Effector memory CD8-positive, alpha-beta T cell (primary cell): ENCODE data around the gene CXCL13.

Source experiments
- ATAC-seq: fragments of 150-1000 bp; cut with Tn5 transposase; replicated peaks from 2 replicates; pipeline ENCODE4 v1.10.0; 2021; ENCODE audit warnings: mild to moderate bottlenecking, moderate library complexity
- DNase-seq, 3 experiments: peaks; one replicate each; pipeline ENCODE4 v3.0.0; 2021
- H3K27ac Mint-ChIP-seq, 2 donors: one replicate each; pipeline ENCODE4 v1.8.0; 2022; ENCODE audit warnings: mild to moderate bottlenecking in 2 of 2, mixed read lengths in 2 of 2, moderate library complexity in 2 of 2
- H3K27me3 Mint-ChIP-seq, 2 donors: one replicate each; pipeline ENCODE4 v1.8.0; 2022; ENCODE audit warnings: mixed read lengths in 2 of 2
- H3K36me3 Mint-ChIP-seq: one replicate; pipeline ENCODE4 v1.8.0; 2022; ENCODE audit warnings: mild to moderate bottlenecking, moderate library complexity, mixed read lengths; ENCODE audit not compliant: insufficient read depth
- H3K4me1 Mint-ChIP-seq, 2 donors: one replicate each; pipeline ENCODE4 v1.8.0; 2022; ENCODE audit warnings: low read depth in 2 of 2, mixed read lengths in 2 of 2
- H3K4me3 Mint-ChIP-seq, 2 donors: one replicate each; pipeline ENCODE4 v1.8.0; 2022; ENCODE audit warnings: mild to moderate bottlenecking in 2 of 2, mixed read lengths in 2 of 2, moderate library complexity in 2 of 2
- H3K9me3 Mint-ChIP-seq, 2 donors: one replicate each; pipeline ENCODE4 v1.8.0; 2022; ENCODE audit warnings: mixed read lengths in 2 of 2

The CXCL13 gene

DNA sequence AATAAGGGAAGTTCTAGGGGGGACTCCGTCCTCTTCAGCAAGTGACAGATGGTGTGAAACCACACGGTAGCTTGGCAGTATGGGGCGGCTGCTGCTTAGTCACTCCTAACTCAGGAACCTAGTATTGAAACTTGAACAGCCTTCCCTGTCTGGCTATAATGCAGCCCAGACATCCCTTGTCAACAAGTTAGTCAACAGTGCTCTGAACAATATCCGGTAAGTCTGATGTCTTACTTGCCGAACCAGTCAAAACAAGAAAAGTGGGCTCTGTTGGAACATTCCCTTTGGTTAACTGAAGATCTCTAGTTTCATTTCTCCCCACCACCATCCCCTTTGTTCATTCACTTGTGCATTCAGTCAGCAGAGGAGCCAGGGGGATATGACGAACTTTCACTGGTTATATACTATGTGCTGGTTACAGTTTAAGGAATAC, 18.7 kb upstream of the CXCL13 start:
- peak; percentile 93 for ATAC-seq
- peaks cover 11 to 15% of the 10 kb centered on the region in 2 donors for H3K4me1 Mint-ChIP-seq
- peak; percentile 29 to 56 (median 39) for DNase-seq
- peak overlapping the region; percentile 76 to 99 for H3K27ac Mint-ChIP-seq
- H3K4me3 Mint-ChIP-seq = peak overlapping the region; percentile 17 to 67
- no peaks in the 10 kb centered on the region for H3K36me3 Mint-ChIP-seq
- peaks cover 7 to 19% of the 10 kb centered on the region in 2 donors for H3K27me3 Mint-ChIP-seq
- no peaks in the 10 kb centered on the region for H3K9me3 Mint-ChIP-seq

DNA sequence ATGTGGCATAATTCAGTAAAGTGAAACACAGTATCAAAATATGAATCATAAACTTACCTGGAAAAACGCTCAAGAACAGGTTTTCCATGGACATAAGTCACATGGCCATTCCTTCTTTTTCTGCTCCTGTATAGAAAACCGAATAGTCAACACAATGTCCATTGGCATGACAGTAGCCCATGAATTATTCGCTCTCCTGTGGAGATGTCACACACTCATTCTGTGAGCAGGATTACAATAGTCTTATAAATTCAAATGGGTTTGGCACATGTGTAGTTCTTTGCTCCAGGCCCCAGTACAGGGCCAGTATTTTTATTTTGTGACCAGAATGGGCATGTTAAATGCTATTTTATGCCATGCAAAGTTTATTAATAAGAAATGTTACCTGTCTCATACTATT, 15.1 kb upstream of the CXCL13 start:
- ATAC-seq (no peak), DNase-seq (no peak)
- Mint-ChIP-seq H3K9me3 (no peaks in the 10 kb centered on the region), H3K27ac (no peak overlapping the region), H3K4me1 (peaks cover 32 to 38% of the 10 kb centered on the region in 2 donors), H3K4me3 (no peak overlapping the region), H3K27me3 (peaks cover 0 to 3% of the 10 kb centered on the region in 2 donors), H3K36me3 (no peaks in the 10 kb centered on the region)

DNA sequence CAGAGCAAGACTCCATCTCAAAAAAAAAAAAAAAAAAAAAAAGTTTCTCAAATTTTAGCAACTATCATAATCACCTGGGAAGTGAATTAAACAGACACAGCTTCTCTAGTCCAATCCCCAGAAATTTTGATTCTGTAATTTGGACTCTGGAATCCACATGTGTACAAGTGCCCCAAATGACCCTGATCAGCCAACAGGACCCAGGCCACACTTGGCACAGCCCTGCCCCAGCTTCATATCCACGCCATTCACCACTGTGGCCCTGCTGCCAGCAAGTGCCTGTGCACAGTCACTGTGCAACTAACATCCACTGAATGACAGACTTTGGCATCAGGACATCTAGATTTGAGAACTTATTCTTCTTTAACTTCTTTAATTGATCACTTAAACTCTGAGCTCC, 14.1 kb upstream of the CXCL13 start:
- Mint-ChIP-seq H3K4me1 (peaks cover 33 to 37% of the 10 kb centered on the region in 2 donors), H3K9me3 (no peaks in the 10 kb centered on the region), H3K36me3 (no peaks in the 10 kb centered on the region), H3K27me3 (peaks cover 0 to 10% of the 10 kb centered on the region in 2 donors), H3K4me3 (no peak overlapping the region), H3K27ac (no peak overlapping the region)
- DNase-seq = no peak
- no peak for ATAC-seq

DNA sequence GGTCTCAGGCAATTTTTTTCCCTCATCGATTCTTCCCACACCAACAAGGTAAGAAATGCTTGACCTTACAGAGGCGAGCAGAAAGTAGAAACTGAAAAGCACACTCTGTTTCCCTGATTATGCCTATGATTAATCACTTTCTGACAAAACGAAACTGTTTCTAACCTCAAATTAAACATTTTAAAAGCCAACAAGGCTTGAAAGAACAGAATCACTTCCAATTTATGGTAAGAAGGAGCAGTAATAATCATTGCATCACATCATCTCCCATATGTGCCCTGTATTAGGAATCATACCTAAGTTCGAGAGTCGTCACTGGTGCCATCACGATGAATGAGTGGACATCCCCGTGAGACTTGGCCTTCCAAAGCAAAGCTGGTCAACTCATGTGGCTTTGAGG, 12.5 kb upstream of the CXCL13 start:
- Mint-ChIP-seq H3K4me3 (peak overlapping the region; percentile 15 to 51), H3K36me3 (no peaks in the 10 kb centered on the region), H3K9me3 (no peaks in the 10 kb centered on the region), H3K27me3 (peaks cover 0 to 17% of the 10 kb centered on the region in 2 donors), H3K4me1 (peaks cover 25 to 26% of the 10 kb centered on the region in 2 donors), H3K27ac (peak overlapping the region in 1 of 2 donors; percentile 85)
- no peak for DNase-seq
- ATAC-seq = no peak

GRCh38 chr4:77593993-77594392, 11.6 kb upstream of the CXCL13 start:
- H3K9me3 Mint-ChIP-seq = no peaks in the 10 kb centered on the region
- H3K4me1 Mint-ChIP-seq = peaks cover 25 to 26% of the 10 kb centered on the region in 2 donors
- H3K27me3 Mint-ChIP-seq = peaks cover 0 to 18% of the 10 kb centered on the region in 2 donors
- H3K36me3 Mint-ChIP-seq = peaks cover 3% of the 10 kb centered on the region
- H3K27ac Mint-ChIP-seq = peak overlapping the region in 1 of 2 donors; percentile 85
- no peak for DNase-seq
- peak overlapping the region; percentile 15 to 51 for H3K4me3 Mint-ChIP-seq
- no peak for ATAC-seq

GRCh38 chr4:77595364-77595973, 10.2 kb upstream of the CXCL13 start:
- Mint-ChIP-seq H3K27me3 (peaks cover 0 to 27% of the 10 kb centered on the region in 2 donors), H3K4me1 (peaks cover 26 to 29% of the 10 kb centered on the region in 2 donors), H3K9me3 (no peaks in the 10 kb centered on the region), H3K27ac (peak overlapping the region; percentile 11 to 51), H3K4me3 (peak overlapping the region; percentile 13 to 28), H3K36me3 (peaks cover 3% of the 10 kb centered on the region)
- DNase-seq (no peak), ATAC-seq (peak; percentile 75)

DNA sequence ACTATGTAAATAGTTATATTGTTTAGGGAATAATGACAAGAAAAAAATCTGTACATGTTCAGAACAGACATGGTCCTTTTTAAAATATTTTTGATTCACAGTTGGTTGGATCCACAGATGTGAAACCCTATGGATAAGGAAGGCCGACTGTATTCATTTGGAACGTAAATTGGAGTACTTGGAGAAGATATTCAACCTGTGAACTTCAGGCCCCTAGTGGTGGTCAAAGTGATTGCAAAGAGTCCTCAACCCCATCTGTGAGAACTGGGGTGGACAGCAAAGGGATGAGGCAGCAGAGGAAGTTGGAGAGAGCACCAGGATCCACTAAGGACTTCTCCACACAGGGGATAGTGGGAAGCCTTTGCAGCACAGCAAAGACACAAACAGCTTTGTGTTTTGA, 6.2 kb upstream of the CXCL13 start:
- ATAC-seq (peak; percentile 25), DNase-seq (no peak)
- peaks cover 3% of the 10 kb centered on the region for H3K36me3 Mint-ChIP-seq
- H3K27me3 Mint-ChIP-seq = peaks cover 8 to 27% of the 10 kb centered on the region in 2 donors
- H3K4me3 Mint-ChIP-seq = no peak overlapping the region
- no peaks in the 10 kb centered on the region for H3K9me3 Mint-ChIP-seq
- no peak overlapping the region for H3K27ac Mint-ChIP-seq
- H3K4me1 Mint-ChIP-seq = peaks cover 8 to 17% of the 10 kb centered on the region in 2 donors

GRCh38 chr4:77600521-77601451, 4.8 kb upstream of the CXCL13 start:
- ATAC-seq = peak; percentile 51
- Mint-ChIP-seq H3K9me3 (no peaks in the 10 kb centered on the region), H3K4me3 (no peak overlapping the region), H3K27ac (no peak overlapping the region), H3K36me3 (peaks cover 3% of the 10 kb centered on the region), H3K4me1 (peaks cover 1 to 6% of the 10 kb centered on the region in 2 donors), H3K27me3 (peaks cover 8 to 21% of the 10 kb centered on the region in 2 donors)
- DNase-seq = peak in 2 of 3 experiments; percentile 10 to 35

GRCh38 chr4:77601614-77602187, 3.9 kb upstream of the CXCL13 start:
- Mint-ChIP-seq H3K36me3 (peaks cover 3% of the 10 kb centered on the region), H3K4me1 (peaks cover 0 to 5% of the 10 kb centered on the region in 2 donors), H3K4me3 (no peak overlapping the region), H3K27ac (no peak overlapping the region), H3K27me3 (peaks cover 8 to 17% of the 10 kb centered on the region in 2 donors), H3K9me3 (no peaks in the 10 kb centered on the region)
- DNase-seq = no peak
- ATAC-seq = no peak

DNA sequence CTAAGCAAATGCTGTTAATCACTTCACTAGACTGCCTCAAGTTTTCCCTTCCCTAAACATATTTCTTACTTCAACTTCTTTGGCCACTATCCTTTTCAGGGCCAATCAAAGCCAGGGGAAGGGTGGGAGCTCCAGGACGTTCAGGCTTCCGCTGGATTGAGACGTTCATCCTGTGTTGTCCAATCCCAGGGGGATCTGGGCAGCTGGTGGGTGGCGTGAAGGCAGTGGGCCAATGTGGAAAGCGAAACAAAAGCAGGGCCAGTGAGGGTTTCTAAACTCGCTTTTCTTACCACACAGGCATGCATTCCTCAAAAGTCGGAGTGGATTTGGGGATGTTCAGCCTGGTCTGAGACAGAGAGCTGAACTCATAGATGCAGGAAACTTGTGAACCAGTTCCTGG, 7.6 kb downstream of the CXCL13 start:
- DNase-seq (no peak), ATAC-seq (no peak)
- no peaks in the 10 kb centered on the region for H3K9me3 Mint-ChIP-seq
- H3K27me3 Mint-ChIP-seq = peaks cover 10 to 30% of the 10 kb centered on the region in 2 donors
- no peak overlapping the region for H3K27ac Mint-ChIP-seq
- H3K4me3 Mint-ChIP-seq = no peak overlapping the region
- no peaks in the 10 kb centered on the region for H3K4me1 Mint-ChIP-seq
- no peaks in the 10 kb centered on the region for H3K36me3 Mint-ChIP-seq

GRCh38 chr4:77615153-77615552, 9.5 kb downstream of the CXCL13 start:
- Mint-ChIP-seq H3K4me3 (no peak overlapping the region), H3K9me3 (no peaks in the 10 kb centered on the region), H3K27me3 (peaks cover 20 to 44% of the 10 kb centered on the region in 2 donors), H3K36me3 (no peaks in the 10 kb centered on the region), H3K27ac (no peak overlapping the region), H3K4me1 (peaks cover 7 to 8% of the 10 kb centered on the region in 2 donors)
- ATAC-seq (no peak), DNase-seq (no peak)

GRCh38 chr4:77617203-77617602, 11.6 kb downstream of the CXCL13 start:
- no peak overlapping the region for H3K27ac Mint-ChIP-seq
- H3K4me1 Mint-ChIP-seq = peaks cover 7 to 8% of the 10 kb centered on the region in 2 donors
- no peaks in the 10 kb centered on the region for H3K9me3 Mint-ChIP-seq
- DNase-seq (no peak), ATAC-seq (no peak)
- no peak overlapping the region for H3K4me3 Mint-ChIP-seq
- H3K36me3 Mint-ChIP-seq = no peaks in the 10 kb centered on the region
- peaks cover 20 to 51% of the 10 kb centered on the region in 2 donors for H3K27me3 Mint-ChIP-seq
